ENCODE measurements around the gene RPS21.

RPS21 gene

GRCh38 chr20:62428396-62429295 is 41.7 kb downstream of the RPS21 start:
- DNase-seq: no peak

- DNase-seq: no peak
Observed at GRCh38 chr20:62429455-62430310, 42.8 kb downstream of the RPS21 start.

DNA sequence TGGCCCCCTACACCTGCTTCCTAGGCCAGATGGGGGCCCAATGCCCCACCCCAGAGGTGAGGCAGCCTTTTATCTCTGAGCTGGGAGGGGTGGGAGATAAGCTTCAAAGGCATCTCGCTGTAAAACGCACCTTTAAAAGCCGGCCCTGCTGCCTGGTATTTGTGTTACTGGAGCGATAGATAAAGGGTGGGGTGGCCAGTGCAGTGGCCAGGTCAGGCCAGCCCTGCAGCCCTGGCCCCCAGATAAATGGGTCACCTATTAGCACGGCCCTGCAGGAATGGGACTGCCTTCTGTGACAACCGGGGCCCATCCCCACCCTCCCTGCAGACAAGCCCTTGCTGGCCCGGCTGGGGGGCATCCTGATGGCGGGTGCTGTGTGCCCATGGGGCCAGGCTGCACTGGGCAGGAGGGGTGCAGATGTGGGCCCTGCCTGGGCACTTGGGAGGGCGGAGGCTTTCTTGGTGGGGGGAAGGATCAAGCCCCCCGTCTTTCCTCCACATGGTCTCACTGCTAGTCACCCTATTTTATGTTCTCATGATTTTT is 43.5 kb downstream of the RPS21 start:
- DNase-seq: no peak

GRCh38 chr20:62430866-62431447 is 44.1 kb downstream of the RPS21 start:
- DNase-seq: no peak

DNA sequence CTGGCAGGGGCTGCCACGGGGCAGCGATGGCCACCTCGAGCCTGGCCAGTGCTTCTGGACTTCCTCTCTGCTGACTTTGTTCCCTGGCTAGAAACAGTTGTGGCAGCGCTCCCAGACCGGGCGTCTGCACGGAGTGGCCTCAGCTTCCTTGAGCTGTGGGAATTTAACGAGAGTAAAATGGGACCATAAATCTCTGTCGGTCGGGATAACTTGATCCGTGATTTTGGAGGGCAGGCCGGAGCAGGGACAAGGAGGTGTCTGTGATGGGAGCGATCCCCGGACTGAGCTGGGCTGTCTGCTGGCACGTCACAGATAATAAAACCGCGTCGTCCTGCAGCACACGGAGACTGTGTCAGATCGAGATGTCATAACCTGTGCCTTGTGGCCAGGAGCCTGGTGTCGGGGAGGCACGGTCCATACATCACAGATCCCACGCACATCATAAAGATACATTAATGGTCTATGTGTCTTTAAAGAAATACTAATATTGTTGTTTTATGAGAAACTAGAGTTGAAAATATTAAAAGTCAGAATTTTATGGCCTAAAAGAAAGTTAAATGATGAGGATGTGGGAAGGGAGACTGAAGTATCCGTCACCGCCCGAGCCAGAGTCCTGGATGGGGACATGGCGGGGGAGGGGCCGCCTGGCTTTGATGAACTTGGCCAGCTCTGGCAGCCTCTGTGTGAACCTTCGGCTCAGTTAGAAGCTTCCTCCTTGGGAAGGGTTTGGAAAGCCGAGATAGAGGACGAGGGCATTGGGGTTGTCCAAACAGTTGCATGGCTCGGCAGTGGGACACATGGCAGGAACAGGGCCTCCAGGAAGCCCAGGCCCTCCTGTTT is 47.0 kb downstream of the RPS21 start:
- no peak for DNase-seq

- DNase-seq: no peak
Observed at GRCh38 chr20:62436692-62437091, 49.8 kb downstream of the RPS21 start.

- no peak for DNase-seq
Observed at GRCh38 chr20:62437496-62437895, 50.6 kb downstream of the RPS21 start.

- DNase-seq: peak; percentile 15
Observed at GRCh38 chr20:62437927-62438326, 51.0 kb downstream of the RPS21 start.

Measured in NCI-H2171 (cell line).